HG02763 (cell line): Measurements from ENCODE around the gene HABP2.

Source experiments
- ATAC-seq: cut with Tn5 transposase; IDR thresholded peaks from one replicate; pipeline ENCODE4 v1.9.1; 2021; ENCODE audit warnings: mild to moderate bottlenecking, moderate library complexity; ENCODE audit not compliant: unreplicated experiment

Gene HABP2

GRCh38 chr10:113625461-113626186 lies 72.8 kb downstream of the HABP2 start:
- ATAC-seq, result no peak

DNA sequence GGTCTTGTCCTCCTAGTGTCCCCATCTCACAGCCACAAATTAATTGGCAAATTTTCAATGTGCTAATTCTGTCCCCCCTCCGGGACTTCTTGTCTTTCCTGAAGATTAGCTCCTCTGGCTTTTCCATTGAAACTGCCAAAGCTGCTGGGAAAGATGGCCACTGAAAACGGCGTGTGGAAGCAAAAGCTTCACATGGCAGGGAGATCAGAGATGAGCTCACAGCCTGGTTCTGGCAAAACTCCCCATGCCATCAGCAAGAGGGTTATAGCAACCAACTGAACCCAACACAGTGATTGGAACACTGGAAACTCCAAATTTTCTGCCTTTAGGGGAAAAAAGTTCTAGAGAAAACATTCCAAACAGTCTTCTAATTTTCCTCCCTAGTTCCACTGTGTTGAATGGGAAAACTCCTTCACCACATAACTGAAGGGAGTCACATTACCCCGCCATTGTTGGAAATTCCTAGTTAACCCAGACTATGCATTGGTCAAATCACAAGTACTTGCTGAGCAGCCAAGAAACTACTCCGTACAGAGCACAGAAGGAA lies 74.0 kb downstream of the HABP2 start:
- no peak for ATAC-seq

- no peak for ATAC-seq
Measured at GRCh38 chr10:113627836-113628235, 75.0 kb downstream of the HABP2 start.

DNA sequence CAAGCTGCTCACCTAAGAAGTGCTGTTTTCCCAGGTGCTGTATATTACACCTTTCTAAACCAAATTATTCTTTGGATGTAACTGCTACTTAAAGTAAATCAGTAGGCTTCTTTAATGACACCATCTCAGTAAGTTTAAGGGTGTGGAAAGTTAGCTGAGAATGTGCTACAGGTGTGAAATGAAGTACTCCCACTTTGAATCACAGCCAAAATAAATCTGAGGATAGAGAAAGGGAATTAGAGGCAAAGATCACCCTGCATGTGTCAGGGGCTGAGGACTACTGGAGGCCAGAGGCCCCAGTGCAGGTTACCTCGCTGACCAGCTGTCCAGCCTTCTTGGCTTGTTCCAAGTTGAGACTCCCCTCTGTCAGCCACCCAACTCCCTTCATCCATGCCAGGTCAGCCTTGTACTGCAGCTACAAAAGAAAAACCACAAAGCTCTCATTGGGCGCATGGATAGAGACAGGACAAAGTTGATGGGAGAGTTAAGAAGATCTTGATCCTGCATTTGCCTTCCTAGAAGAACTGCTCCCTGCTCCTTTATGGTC lies 75.8 kb downstream of the HABP2 start:
- no peak for ATAC-seq

GRCh38 chr10:113630929-113631533 lies 78.2 kb downstream of the HABP2 start:
- no peak for ATAC-seq

GRCh38 chr10:113631684-113632367 lies 79.0 kb downstream of the HABP2 start:
- ATAC-seq, result no peak
